ENCODE data around the gene IKZF1. TPM values are rescaled to one million over a fixed set of nuclear protein-coding genes. Genes with fewer than 3 reads are reported as not detected.

Gene IKZF1
- total RNA-seq, 4 donors from 2014 or later = 0.22 to 3.6 (median 1.9) TPM

- Histone ChIP-seq H3K4me1 (no peaks in the 10 kb centered on the region), H3K4me3 (no peak overlapping the region), H3K9me3 (no peaks in the 10 kb centered on the region), H3K27ac (no peak overlapping the region), H3K27me3 (peaks cover 0 to 19% (median 8%) of the 10 kb centered on the region in 3 donors), H3K36me3 (no peaks in the 10 kb centered on the region)
- in situ Hi-C loops (cut with MboI; ENCODE audit: low sequenced_read_pairs in 4 of 4) = no loop called here
- intact Hi-C loops (cut with DNase I; ENCODE audit: low total_unique reads) = no loop called here
- ATAC-seq (no peak), DNase-seq (no peak)
- TF ChIP-seq POLR2A (IDR thresholded peaks at IDR 0.05) (no peak), CTCF (IDR thresholded peaks at IDR 0.05 in 4 of 5, conservative IDR thresholded peaks at IDR 0.05 in 1 of 5) (no peak)
Observed at GRCh38 chr7:50312250-50313162, 8.0 kb downstream of the IKZF1 start.

DNA sequence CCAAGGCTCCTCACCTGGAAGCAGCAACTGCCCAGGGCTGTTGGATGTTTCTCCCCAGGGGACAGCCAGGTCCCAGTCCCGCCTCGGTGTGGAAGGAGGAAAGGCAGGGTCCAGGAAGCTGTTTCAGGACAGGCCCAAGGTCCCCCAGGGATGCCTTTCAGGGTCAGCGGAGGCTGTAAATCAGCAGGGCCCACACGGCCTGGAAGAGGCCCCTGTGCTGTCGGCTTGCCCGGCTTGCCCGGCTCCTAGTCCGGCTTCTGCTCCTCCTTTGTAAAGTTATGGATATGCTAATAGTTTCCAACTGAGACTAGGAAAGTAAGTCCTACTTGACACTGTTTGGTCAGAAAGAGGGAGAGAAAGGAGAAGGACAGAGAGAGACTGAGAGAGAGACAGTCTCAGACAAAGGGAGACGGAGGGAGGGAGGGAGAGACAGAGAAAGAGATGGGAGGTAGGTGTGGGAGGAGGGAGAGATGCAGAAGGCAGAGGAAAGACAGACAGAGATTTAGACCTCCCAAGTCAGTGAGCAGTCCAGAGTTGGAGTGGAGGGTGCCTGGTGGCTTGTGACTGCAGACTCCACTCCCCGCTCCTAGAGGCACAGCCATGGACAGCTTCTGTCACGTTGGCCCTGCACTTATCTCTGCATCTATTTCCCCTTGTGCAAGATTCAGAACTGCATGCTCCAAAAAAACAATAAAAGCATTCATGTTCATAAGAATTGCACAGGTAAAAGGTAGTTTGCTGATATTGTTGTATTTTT is 10.5 kb downstream of the IKZF1 start:
- in situ Hi-C loops (cut with MboI; ENCODE audit: low sequenced_read_pairs in 4 of 4) = no loop called here
- no peak overlapping the region for H3K4me3 ChIP-seq
- DNase-seq (no peak), ATAC-seq (no peak)
- TF ChIP-seq POLR2A (IDR thresholded peaks at IDR 0.05) = no peak
- no peak for TF ChIP-seq CTCF (IDR thresholded peaks at IDR 0.05 in 4 of 5, conservative IDR thresholded peaks at IDR 0.05 in 1 of 5)
- H3K36me3 ChIP-seq = no peaks in the 10 kb centered on the region
- H3K27ac ChIP-seq = no peak overlapping the region
- no peaks in the 10 kb centered on the region for H3K9me3 ChIP-seq
- intact Hi-C loops (cut with DNase I; ENCODE audit: low total_unique reads) = no loop called here
- H3K4me1 ChIP-seq = no peaks in the 10 kb centered on the region
- H3K27me3 ChIP-seq = peaks cover 0 to 17% (median 8%) of the 10 kb centered on the region in 3 donors

- Histone ChIP-seq H3K36me3 (no peaks in the 10 kb centered on the region), H3K27ac (no peak overlapping the region), H3K4me3 (no peak overlapping the region), H3K4me1 (no peaks in the 10 kb centered on the region), H3K27me3 (peaks cover 0 to 19% (median 8%) of the 10 kb centered on the region in 3 donors), H3K9me3 (no peaks in the 10 kb centered on the region)
- ATAC-seq (no peak), DNase-seq (no peak)
- in situ Hi-C loops (cut with MboI; ENCODE audit: low sequenced_read_pairs in 4 of 4) (no loop called here), intact Hi-C loops (cut with DNase I; ENCODE audit: low total_unique reads) (no loop called here)
- TF ChIP-seq POLR2A (IDR thresholded peaks at IDR 0.05) = no peak
Observed at GRCh38 chr7:50315739-50316671, 11.5 kb downstream of the IKZF1 start.

DNA sequence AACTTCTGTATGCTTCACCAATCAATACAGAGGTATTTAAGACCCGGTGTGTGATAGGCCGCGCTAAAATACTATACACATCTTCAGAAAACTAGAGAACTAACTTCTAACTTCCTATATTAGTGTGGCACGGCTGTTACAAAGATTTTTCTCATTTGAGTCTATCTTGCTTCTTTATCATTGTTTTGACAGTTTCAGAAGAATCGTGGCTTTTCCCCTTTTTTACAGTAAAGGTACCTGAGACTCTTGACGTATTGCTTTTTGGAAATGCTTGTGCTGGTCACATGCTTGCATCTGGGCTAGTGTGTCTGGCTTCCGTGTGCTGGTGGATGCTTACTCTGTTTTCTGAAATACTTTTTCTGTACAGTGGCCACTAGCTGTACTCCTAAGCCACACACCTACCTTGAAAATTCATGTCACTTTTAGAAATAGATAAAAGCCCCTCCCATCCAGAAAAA is 12.7 kb downstream of the IKZF1 start:
- Histone ChIP-seq H3K36me3 (no peaks in the 10 kb centered on the region), H3K27me3 (peaks cover 0 to 20% (median 8%) of the 10 kb centered on the region in 3 donors), H3K27ac (no peak overlapping the region), H3K4me1 (no peaks in the 10 kb centered on the region), H3K4me3 (no peak overlapping the region), H3K9me3 (no peaks in the 10 kb centered on the region)
- no peak for TF ChIP-seq POLR2A (IDR thresholded peaks at IDR 0.05)
- no peak for TF ChIP-seq CTCF (IDR thresholded peaks at IDR 0.05 in 4 of 5, conservative IDR thresholded peaks at IDR 0.05 in 1 of 5)
- intact Hi-C loops (cut with DNase I; ENCODE audit: low total_unique reads) (no loop called here), in situ Hi-C loops (cut with MboI; ENCODE audit: low sequenced_read_pairs in 4 of 4) (no loop called here)
- DNase-seq (no peak), ATAC-seq (no peak)
